Measurements from ENCODE around the gene GBA2.
A peak's percentile ranks its signal among the peaks of the same experiment; 100 is the strongest.

Gene GBA2

DNA sequence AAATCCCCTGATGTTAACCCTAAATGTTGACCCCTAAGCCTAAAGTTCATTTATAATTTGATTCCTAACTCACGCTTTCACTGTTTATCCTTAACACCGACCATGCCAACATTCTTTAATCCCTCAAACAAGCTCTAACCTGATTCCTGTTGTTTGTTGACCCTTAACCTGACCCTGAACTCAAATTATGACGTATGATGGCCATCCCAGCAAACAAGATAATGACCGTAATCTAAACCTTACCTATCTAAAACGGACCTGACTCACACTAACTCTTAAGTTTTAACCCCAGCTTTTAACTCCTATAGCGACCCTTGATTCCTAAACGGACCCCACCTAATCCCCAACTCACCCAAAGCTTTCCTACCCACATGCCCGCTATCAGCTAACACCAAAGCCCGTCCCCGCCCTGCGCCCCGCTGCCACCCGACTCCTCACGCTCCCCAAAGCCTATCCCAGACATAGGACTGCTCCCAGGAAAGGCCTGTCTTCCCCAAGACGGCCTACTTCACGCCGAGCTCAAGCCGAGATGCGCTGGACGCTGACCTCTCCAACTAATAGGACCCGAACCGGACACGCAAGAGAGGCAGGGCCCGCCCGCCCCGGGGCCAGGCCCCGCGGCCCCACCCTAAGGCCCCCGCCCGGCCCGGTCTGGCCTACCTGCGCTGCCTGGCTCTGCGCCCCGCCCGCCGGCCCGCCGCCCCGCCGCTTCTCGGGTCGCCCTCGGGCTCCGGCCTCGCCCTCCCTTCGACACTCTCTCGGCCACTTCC is 17.4 kb downstream of the GBA2 start:
- TF ChIP-seq, protein P1, sequence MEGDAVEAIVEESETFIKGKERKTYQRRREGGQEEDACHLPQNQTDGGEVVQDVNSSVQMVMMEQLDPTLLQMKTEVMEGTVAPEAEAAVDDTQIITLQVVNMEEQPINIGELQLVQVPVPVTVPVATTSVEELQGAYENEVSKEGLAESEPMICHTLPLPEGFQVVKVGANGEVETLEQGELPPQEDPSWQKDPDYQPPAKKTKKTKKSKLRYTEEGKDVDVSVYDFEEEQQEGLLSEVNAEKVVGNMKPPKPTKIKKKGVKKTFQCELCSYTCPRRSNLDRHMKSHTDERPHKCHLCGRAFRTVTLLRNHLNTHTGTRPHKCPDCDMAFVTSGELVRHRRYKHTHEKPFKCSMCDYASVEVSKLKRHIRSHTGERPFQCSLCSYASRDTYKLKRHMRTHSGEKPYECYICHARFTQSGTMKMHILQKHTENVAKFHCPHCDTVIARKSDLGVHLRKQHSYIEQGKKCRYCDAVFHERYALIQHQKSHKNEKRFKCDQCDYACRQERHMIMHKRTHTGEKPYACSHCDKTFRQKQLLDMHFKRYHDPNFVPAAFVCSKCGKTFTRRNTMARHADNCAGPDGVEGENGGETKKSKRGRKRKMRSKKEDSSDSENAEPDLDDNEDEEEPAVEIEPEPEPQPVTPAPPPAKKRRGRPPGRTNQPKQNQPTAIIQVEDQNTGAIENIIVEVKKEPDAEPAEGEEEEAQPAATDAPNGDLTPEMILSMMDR (conservative IDR thresholded peaks at IDR 0.05) = no peak
- H3K27ac ChIP-seq = peak overlapping the region; percentile 96

DNA sequence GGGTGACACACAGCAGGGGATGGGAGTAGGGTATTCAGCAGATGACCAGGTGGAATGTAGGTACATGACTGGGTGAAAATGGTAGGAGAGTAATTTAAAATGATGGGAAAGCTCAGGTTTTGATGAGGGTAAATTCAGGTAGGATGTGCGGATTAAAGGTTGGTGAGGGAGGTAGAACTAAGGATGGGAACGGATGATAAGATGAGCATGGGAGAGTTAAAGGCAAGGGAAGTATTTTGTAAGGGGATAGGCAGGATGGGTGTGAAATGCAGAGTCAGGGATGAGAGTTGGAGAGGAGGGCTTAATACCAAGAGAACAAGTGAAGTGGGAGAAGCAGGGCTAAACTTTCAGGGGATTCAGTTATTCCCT is 18.6 kb downstream of the GBA2 start:
- peak overlapping the region; percentile 96; the same call in 1 of the 2 replicates for H3K27ac ChIP-seq

DNA sequence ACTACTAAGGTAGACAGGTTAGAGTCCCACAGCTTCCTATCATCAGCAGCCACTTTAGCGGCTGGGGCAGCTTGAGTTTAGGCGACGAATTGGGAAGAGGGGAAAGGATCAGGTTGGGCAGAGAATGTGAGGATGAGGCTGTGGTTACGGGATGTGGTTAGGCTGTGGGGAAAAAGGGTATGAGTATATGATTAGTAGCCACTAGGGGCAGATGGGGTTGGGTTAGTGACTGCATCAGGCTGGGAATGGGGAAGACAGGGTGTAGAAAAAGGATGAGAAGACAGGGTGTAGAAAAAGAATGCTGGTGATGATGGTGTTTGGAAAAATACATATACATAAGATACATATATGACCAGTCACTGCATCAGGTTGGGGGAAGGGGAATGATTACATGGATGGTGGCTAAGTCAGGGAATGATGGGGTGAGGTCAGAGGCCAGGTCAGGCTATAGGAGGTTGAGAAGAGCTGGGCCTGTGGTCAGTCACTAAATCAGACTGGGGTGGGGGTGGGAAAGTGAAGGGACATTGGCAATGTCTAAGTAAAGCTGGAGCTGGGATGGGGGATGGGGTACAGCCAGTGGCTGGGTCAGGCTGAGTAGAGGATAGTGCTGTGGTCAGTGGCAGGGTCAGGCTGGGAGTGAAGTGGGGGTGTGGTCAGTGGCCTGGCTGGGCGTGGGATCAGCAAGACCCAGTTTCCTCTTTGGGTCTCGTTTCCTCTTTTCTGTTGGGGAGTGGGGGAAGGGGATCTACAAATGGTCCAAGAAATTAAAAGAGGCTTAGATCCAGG is 19.1 kb downstream of the GBA2 start:
- TF ChIP-seq, protein P1 (conservative IDR thresholded peaks at IDR 0.05) = peak; percentile 73
- no peak overlapping the region; the same call in 1 of the 2 replicates for H3K27ac ChIP-seq

More for the DNA sequence above, 18.6 kb downstream of the GBA2 start:
- TF ChIP-seq, protein P1 (conservative IDR thresholded peaks at IDR 0.05) = no peak

DNA sequence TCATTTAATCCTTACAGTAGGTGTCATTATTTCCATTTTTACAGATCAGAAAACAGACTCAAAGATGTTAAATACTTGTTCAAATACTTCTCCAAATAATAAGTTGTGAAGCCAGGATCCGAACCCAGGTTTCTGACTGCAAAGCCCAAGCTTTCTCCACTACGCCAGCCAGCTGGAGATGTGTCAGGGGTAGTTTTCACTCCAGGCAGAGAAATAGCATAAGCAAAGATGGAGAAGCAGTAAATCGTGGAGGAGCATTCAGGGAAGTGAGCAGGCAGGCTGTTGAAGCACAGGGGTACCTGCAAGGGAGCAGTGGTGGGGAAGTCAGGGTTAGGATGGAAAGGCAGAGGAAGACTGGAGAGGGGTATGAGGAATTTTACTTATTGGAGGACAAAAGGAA is 19.9 kb downstream of the GBA2 start:
- H3K27ac ChIP-seq = no peak overlapping the region
- TF ChIP-seq, protein P1 (conservative IDR thresholded peaks at IDR 0.05) = no peak

DNA sequence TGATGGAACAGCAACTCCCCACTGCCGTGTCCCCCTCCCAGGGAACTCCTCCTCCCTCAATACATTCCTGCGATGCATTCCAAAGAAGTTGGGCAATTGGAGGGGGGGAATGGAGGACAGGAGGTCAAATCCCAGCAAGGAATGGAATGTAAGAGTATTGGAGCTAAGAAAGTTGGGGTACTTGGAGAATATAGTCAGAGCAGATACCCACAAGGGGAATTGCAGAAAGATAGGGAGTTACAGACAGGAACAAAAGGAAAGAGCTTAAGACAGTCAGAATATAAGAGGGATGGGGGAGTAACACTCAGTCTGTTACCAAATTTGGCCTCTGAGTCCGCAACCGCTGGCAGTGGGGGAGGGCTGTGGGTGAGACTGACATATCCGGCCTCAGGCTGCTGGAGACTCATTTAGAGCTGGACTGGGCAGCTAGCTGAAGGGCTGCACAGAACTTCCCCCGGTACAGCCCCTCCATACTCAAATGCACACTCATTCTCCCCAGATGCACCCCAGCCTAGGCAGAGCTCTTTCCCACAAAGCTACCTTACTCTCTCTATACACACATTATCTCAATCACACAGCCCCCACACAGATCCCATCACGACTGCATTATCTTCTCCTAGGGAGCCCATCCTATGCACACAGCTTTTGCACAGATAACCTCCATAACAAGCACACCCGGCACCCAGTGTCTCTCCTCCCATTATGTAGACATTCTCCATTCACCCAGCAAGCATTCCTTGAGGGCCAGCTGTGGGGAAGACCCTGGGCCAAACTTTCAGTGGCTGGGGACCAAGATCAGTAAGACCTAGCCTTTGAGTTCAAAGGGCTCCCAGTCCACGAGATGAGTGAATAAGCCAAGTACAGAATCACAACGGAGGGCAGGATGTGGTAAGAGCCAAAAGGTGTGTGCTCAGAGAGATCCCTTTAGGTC is 20.7 kb downstream of the GBA2 start:
- TF ChIP-seq, protein P1 (conservative IDR thresholded peaks at IDR 0.05) = no peak
- no peak overlapping the region for H3K27ac ChIP-seq

DNA sequence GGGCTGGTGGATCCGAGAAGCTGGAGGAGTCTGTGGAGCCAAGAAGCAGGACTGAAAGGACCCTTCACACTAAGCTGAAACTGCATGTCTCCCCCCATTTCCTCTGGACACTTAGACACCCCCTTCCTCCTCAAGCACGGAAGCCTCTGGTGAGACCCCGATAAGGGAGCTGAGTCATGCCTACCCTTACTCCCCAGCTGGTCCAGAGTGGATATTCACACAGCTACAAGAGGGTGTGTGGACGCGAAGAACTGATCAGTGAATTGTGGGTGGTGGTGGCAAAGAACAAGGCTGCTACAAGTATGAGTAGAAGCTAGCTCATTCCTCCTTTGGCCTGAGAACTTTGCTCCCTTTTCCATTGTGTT is 21.4 kb downstream of the GBA2 start:
- no peak overlapping the region for H3K27ac ChIP-seq
- TF ChIP-seq, protein P1 (conservative IDR thresholded peaks at IDR 0.05) = no peak

DNA sequence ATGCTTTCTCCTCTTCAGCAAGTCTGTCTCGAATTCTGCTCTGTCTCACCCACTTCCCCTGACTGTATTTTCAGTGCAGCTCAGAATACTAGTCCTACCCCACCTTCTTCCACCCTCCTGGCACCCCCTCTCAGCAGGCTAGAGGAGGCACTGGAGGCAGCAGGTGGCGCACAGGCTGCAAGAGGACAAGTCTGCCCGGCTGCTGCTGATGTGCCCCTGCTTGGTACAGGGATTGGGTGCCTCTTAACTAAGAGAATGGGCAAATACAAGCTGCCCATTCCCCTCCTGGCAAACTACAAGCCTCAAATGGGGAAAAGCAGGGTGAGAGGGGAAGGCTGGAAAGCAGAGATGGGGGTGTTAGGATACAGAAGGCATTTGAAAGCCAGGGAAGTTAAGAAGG is 22.1 kb downstream of the GBA2 start:
- H3K27ac ChIP-seq = no peak overlapping the region
- TF ChIP-seq, protein P1 (conservative IDR thresholded peaks at IDR 0.05) = peak; percentile 32

Data from VCaP (cell line).